Glomerular visceral epithelial cell (primary cell): ENCODE measurements around the gene BABAM2.
"Not testable (repeated sequence)": the region's sequence is repeated elsewhere in the genome, so short reads cannot be mapped to it uniquely, and the experiment has no call there.

Experiments
- DNase-seq: peaks from one replicate; pipeline ENCODE4 v3.0.0-alpha.2; 2016; ENCODE audit errors: extremely low spot score

The BABAM2 gene

GRCh38 chr2:28360058-28360717 is 469.7 kb downstream of the BABAM2 start:
- no peak for DNase-seq

- DNase-seq, result peak; percentile 70
These were observed 470.3 kb downstream of the BABAM2 start for GRCh38 chr2:28360718-28361293.

- DNase-seq, result no peak
These were observed 471.6 kb downstream of the BABAM2 start for GRCh38 chr2:28361991-28362710.

GRCh38 chr2:28362991-28363521 is 472.5 kb downstream of the BABAM2 start:
- DNase-seq, result no peak

- DNase-seq, result no peak
These were observed 473.3 kb downstream of the BABAM2 start for GRCh38 chr2:28363686-28364280.

GRCh38 chr2:28364610-28365009 is 474.1 kb downstream of the BABAM2 start:
- DNase-seq, result peak; percentile 33

- no peak for DNase-seq
These were observed 474.6 kb downstream of the BABAM2 start for GRCh38 chr2:28365158-28365557.

- no peak for DNase-seq
These were observed 475.6 kb downstream of the BABAM2 start for GRCh38 chr2:28366149-28366495.

- DNase-seq, result no peak
These were observed 476.2 kb downstream of the BABAM2 start for GRCh38 chr2:28366496-28367282.

GRCh38 chr2:28367667-28368356 is 477.3 kb downstream of the BABAM2 start:
- no peak for DNase-seq

GRCh38 chr2:28368357-28368798 is 477.8 kb downstream of the BABAM2 start:
- DNase-seq, result no peak

GRCh38 chr2:28369358-28369757 is 478.8 kb downstream of the BABAM2 start:
- no peak for DNase-seq

- DNase-seq, result peak; percentile 8
These were observed 479.8 kb downstream of the BABAM2 start for GRCh38 chr2:28370354-28370753.

GRCh38 chr2:28371728-28372127 is 481.2 kb downstream of the BABAM2 start:
- DNase-seq, result not testable (repeated sequence)

- DNase-seq, result no peak
These were observed 483.3 kb downstream of the BABAM2 start for GRCh38 chr2:28373854-28374253.

GRCh38 chr2:28374331-28374730 is 483.8 kb downstream of the BABAM2 start:
- DNase-seq, result no peak

- DNase-seq, result no peak
These were observed 484.7 kb downstream of the BABAM2 start for GRCh38 chr2:28375236-28375635.

- no peak for DNase-seq
These were observed 485.5 kb downstream of the BABAM2 start for GRCh38 chr2:28375742-28376631.

GRCh38 chr2:28377195-28377816 is 486.8 kb downstream of the BABAM2 start:
- no peak for DNase-seq
